CD4-positive, alpha-beta memory T cell (primary cell): Measurements from ENCODE around the gene GTPBP1. TPM values are rescaled to one million over a fixed set of nuclear protein-coding genes. Genes with fewer than 3 reads are reported as not detected.
A peak's percentile ranks its signal among the peaks of the same experiment; 100 is the strongest.

ENCODE experiments used
- CTCF ChIA-PET: fragments of 350-600 bp; sonication (Branson Sonifier 250); formaldehyde crosslinking; loops from one replicate; lab custom pipeline; 2021; ENCODE audit warnings: inconsistent platforms; ENCODE audit not compliant: partially characterized antibody; lab: Charles Lee
- POLR2A ChIA-PET: fragments of 350-600 bp; sonication (Branson Sonifier 250); formaldehyde crosslinking; loops from one replicate; lab custom pipeline; 2021; ENCODE audit not compliant: partially characterized antibody; lab: Charles Lee
- DNase-seq, 5 donors: peaks; one replicate each; pipeline versions ENCODE4 v3.0.0 to v3.0.0-alpha.2; 2020 to 2022; ENCODE audit warnings: mixed read lengths in 1 of 5
- H3K27ac ChIP-seq: one replicate; pipeline ENCODE4 v1.7.0; 2013; ENCODE audit warnings: low read depth, low read length
- H3K27me3 ChIP-seq: 2 replicates; pipeline ENCODE4 v1.7.0; 2013; ENCODE audit warnings: mild to moderate bottlenecking, low read length, moderate library complexity; ENCODE audit not compliant: insufficient read depth
- H3K36me3 ChIP-seq: 2 replicates; pipeline ENCODE4 v1.7.0; 2013; ENCODE audit warnings: mild to moderate bottlenecking, low read length, moderate library complexity; ENCODE audit not compliant: insufficient read depth
- H3K4me1 ChIP-seq: 2 replicates; pipeline ENCODE4 v1.7.0; 2013; ENCODE audit warnings: mild to moderate bottlenecking, low read length, moderate library complexity; ENCODE audit not compliant: insufficient read depth
- H3K4me3 ChIP-seq, 2 donors: one replicate each; pipeline ENCODE4 v1.7.0; 2013; ENCODE audit warnings: low read length in 2 of 2, mild to moderate bottlenecking in 1 of 2
- H3K9me3 ChIP-seq, 2 donors: one replicate each; pipeline ENCODE4 v1.7.0; 2013; ENCODE audit warnings: low read length in 2 of 2, control low read depth in 1 of 2; ENCODE audit not compliant: control insufficient read depth in 1 of 2
- H3K27ac Mint-ChIP-seq, 7 donors: one replicate each; pipeline ENCODE4 v1.8.0; 2020 to 2021; ENCODE audit warnings: mixed read lengths in 7 of 7, mild to moderate bottlenecking in 6 of 7, inconsistent platforms in 3 of 7, moderate library complexity in 3 of 7
- H3K27me3 Mint-ChIP-seq, 2 donors: one replicate each; pipeline ENCODE4 v1.8.0; 2020 to 2021; ENCODE audit warnings: mixed read lengths in 2 of 2
- H3K36me3 Mint-ChIP-seq, 2 donors: one replicate each; pipeline ENCODE4 v1.8.0; 2020 to 2021; ENCODE audit warnings: mixed read lengths in 2 of 2, inconsistent platforms in 1 of 2, mild to moderate bottlenecking in 1 of 2
- H3K4me1 Mint-ChIP-seq, 4 donors: one replicate each; pipeline ENCODE4 v1.8.0; 2020 to 2021; ENCODE audit warnings: mixed read lengths in 4 of 4, mild to moderate bottlenecking in 1 of 4
- H3K4me3 Mint-ChIP-seq, 8 donors: one replicate each; pipeline ENCODE4 v1.8.0; 2020 to 2021; ENCODE audit warnings: mixed read lengths in 8 of 8, mild to moderate bottlenecking in 7 of 8, moderate library complexity in 6 of 8, inconsistent platforms in 3 of 8
- H3K9me3 Mint-ChIP-seq, 8 donors: one replicate each; pipeline ENCODE4 v1.8.0; 2020 to 2021; ENCODE audit warnings: mixed read lengths in 8 of 8, mild to moderate bottlenecking in 5 of 8, inconsistent platforms in 3 of 8, moderate library complexity in 1 of 8
- intact Hi-C: fragments of 100-400 bp; cut with micrococcal nuclease; formaldehyde crosslinking; loops from one replicate; pipeline ENCODE4 v1.15.1; 2023
- polyA plus RNA-seq, 2 donors: library from polyadenylated mRNA; unstranded; fragments of 300-500 nt; fragmentation: Illumina TruSeq; gene quantifications; one replicate each; pipeline ENCODE4 v1.2.3, GENCODE V29; 2021
- total RNA-seq, 2 experiments: library from RNA; stranded (reverse); gene quantifications; one replicate each; pipeline ENCODE4 v1.2.3, GENCODE V29; 2021

Gene GTPBP1
- total and polyA plus RNA-seq, 4 experiments from 2014 or later = 14.6 to 96.6 (median 62.5) TPM

- H3K27ac ChIP-seq = peak within 1 kb of the TSS; percentile 92
- Mint-ChIP-seq H3K4me1 (peaks cover 8 to 29% (median 17%) of the 10 kb centered on the region in 4 donors), H3K36me3 (peaks cover 18 to 39% of the 10 kb centered on the region in 2 donors), H3K27ac (peak within 1 kb of the TSS; percentile 92 to 99 (median 99)), H3K4me3 (peak within 1 kb of the TSS; percentile 97 to 100 (median 99)), H3K9me3 (peaks cover 0 to 3% (median 0%) of the 10 kb centered on the region in 8 donors), H3K27me3 (peaks cover 0 to 1% of the 10 kb centered on the region in 2 donors)
- H3K4me3 ChIP-seq = peak within 1 kb of the TSS; percentile 79 to 83
- ChIA-PET POLR2A (interaction anchor here (0.6 to 5.7 kb wide), 19 partner anchors 8 to 1073 kb away, joined by 3 to 84 read pairs (median 4); partner anchors contain the start of genes CBY1, FAM227A, GGA1 and GTPBP1), CTCF (interaction anchor here (0.7 to 2.4 kb wide), 23 partner anchors 8 to 630 kb away, joined by 3 to 49 read pairs (median 4); partner anchors contain the start of genes CBY1, GTPBP1, JOSD1 and PLA2G6)
- peaks cover 15% of the 10 kb centered on the region for H3K4me1 ChIP-seq
- no peaks in the 10 kb centered on the region for H3K27me3 ChIP-seq
- no peaks in the 10 kb centered on the region for H3K9me3 ChIP-seq
- intact Hi-C loops = loop anchor here (1.0 to 2.0 kb wide), 4 partner anchors 20 to 409 kb away; partner anchors contain the start of genes CBY1, DNAL4, FAM227A and TMEM184B
- H3K36me3 ChIP-seq = peaks cover 34% of the 10 kb centered on the region
- peak; percentile 80 to 86 (median 82) for DNase-seq
Measured at GRCh38 chr22:38681582-38682335, 24.0 kb upstream of the GTPBP1 start, which contains the start of gene TOMM22. TOMM22 (plus strand) TSS chr22:38681957; CDS start chr22:38681979, 22 bp downstream.

- H3K27ac Mint-ChIP-seq = peak overlapping the region in 2 of 7 donors; percentile 25 to 51
- Histone ChIP-seq H3K36me3 (peaks cover 56% of the 10 kb centered on the region), H3K4me1 (peaks cover 15% of the 10 kb centered on the region), H3K9me3 (no peaks in the 10 kb centered on the region), H3K27me3 (no peaks in the 10 kb centered on the region), H3K4me3 (no peak overlapping the region), H3K27ac (no peak overlapping the region)
- H3K4me1 Mint-ChIP-seq = peaks cover 8 to 29% (median 17%) of the 10 kb centered on the region in 4 donors
- intact Hi-C loops = no loop called here
- peaks cover 34 to 61% of the 10 kb centered on the region in 2 donors for H3K36me3 Mint-ChIP-seq
- peaks cover 0 to 3% (median 0%) of the 10 kb centered on the region in 8 donors for H3K9me3 Mint-ChIP-seq
- ChIA-PET POLR2A (interaction anchor here (5.7 kb wide), 1 partner anchor 11 kb away, joined by 84 read pairs; no protein-coding TSS in a partner anchor), CTCF (interaction anchor here (0.7 kb wide), 1 partner anchor 22 kb away, joined by 4 read pairs; no protein-coding TSS in a partner anchor)
- no peaks in the 10 kb centered on the region for H3K27me3 Mint-ChIP-seq
- no peak for DNase-seq
- peak overlapping the region in 1 of 8 donors; percentile 6 for H3K4me3 Mint-ChIP-seq
Measured at GRCh38 chr22:38684895-38685294, 20.8 kb upstream of the GTPBP1 start.

GRCh38 chr22:38685761-38686160 is 20.0 kb upstream of the GTPBP1 start:
- H3K27me3 Mint-ChIP-seq = no peaks in the 10 kb centered on the region
- H3K27me3 ChIP-seq = no peaks in the 10 kb centered on the region
- no peaks in the 10 kb centered on the region for H3K9me3 ChIP-seq
- peaks cover 34 to 63% of the 10 kb centered on the region in 2 donors for H3K36me3 Mint-ChIP-seq
- peaks cover 0 to 3% (median 0%) of the 10 kb centered on the region in 8 donors for H3K9me3 Mint-ChIP-seq
- H3K27ac ChIP-seq = no peak overlapping the region
- peaks cover 8 to 29% (median 17%) of the 10 kb centered on the region in 4 donors for H3K4me1 Mint-ChIP-seq
- H3K36me3 ChIP-seq = peaks cover 59% of the 10 kb centered on the region
- H3K4me3 Mint-ChIP-seq = peak overlapping the region in 1 of 8 donors; percentile 46
- no peak for DNase-seq
- peak overlapping the region in 2 of 7 donors; percentile 37 to 48 for H3K27ac Mint-ChIP-seq
- H3K4me1 ChIP-seq = peaks cover 15% of the 10 kb centered on the region
- intact Hi-C loops = no loop called here
- H3K4me3 ChIP-seq = no peak overlapping the region
- CTCF ChIA-PET = no interaction called here
- POLR2A ChIA-PET = interaction anchor here (0.6 to 5.7 kb wide), 2 partner anchors 10 to 12 kb away, joined by 3 to 84 read pairs; no protein-coding TSS in a partner anchor

GRCh38 chr22:38689651-38690050 is 16.1 kb upstream of the GTPBP1 start:
- Mint-ChIP-seq H3K27me3 (no peaks in the 10 kb centered on the region), H3K4me1 (peaks cover 11 to 26% (median 18%) of the 10 kb centered on the region in 4 donors), H3K4me3 (no peak overlapping the region), H3K27ac (peak overlapping the region in 1 of 7 donors; percentile 22), H3K9me3 (no peaks in the 10 kb centered on the region), H3K36me3 (peaks cover 24 to 55% of the 10 kb centered on the region in 2 donors)
- intact Hi-C loops = no loop called here
- H3K27me3 ChIP-seq = no peaks in the 10 kb centered on the region
- no peak overlapping the region for H3K27ac ChIP-seq
- ChIA-PET CTCF (interaction anchor here (1.1 kb wide), 1 partner anchor 8 kb away, joined by 3 read pairs; no protein-coding TSS in a partner anchor), POLR2A (interaction anchor here (2.6 kb wide), 1 partner anchor 9 kb away, joined by 8 read pairs; no protein-coding TSS in a partner anchor)
- DNase-seq = no peak
- peaks cover 44% of the 10 kb centered on the region for H3K36me3 ChIP-seq
- no peak overlapping the region for H3K4me3 ChIP-seq
- no peaks in the 10 kb centered on the region for H3K4me1 ChIP-seq
- H3K9me3 ChIP-seq = no peaks in the 10 kb centered on the region

- Histone ChIP-seq H3K4me1 (peaks cover 33% of the 10 kb centered on the region), H3K4me3 (no peak overlapping the region), H3K36me3 (peaks cover 7% of the 10 kb centered on the region), H3K27me3 (no peaks in the 10 kb centered on the region), H3K9me3 (no peaks in the 10 kb centered on the region), H3K27ac (no peak overlapping the region)
- Mint-ChIP-seq H3K4me1 (peaks cover 44 to 66% (median 53%) of the 10 kb centered on the region in 4 donors), H3K9me3 (no peaks in the 10 kb centered on the region), H3K27me3 (no peaks in the 10 kb centered on the region), H3K27ac (peak overlapping the region in 1 of 7 donors; percentile 36), H3K36me3 (peaks cover 13 to 40% of the 10 kb centered on the region in 2 donors), H3K4me3 (no peak overlapping the region)
- intact Hi-C loops = no loop called here
- ChIA-PET POLR2A (interaction anchor here (1.3 to 8.5 kb wide), 4 partner anchors 11 to 60 kb away, joined by 3 to 84 read pairs (median 8); partner anchors contain the start of genes GTPBP1 and TOMM22), CTCF (no interaction called here)
- no peak for DNase-seq
Measured at GRCh38 chr22:38694049-38694448, 11.7 kb upstream of the GTPBP1 start.

- H3K27me3 ChIP-seq = no peaks in the 10 kb centered on the region
- H3K4me1 Mint-ChIP-seq = peaks cover 52 to 75% (median 62%) of the 10 kb centered on the region in 4 donors
- H3K9me3 ChIP-seq = no peaks in the 10 kb centered on the region
- ChIA-PET POLR2A (interaction anchor here (2.3 to 8.5 kb wide), 3 partner anchors 11 to 60 kb away, joined by 5 to 84 read pairs (median 30); partner anchors contain the start of genes GTPBP1 and TOMM22), CTCF (interaction anchor here (0.9 to 1.0 kb wide), 2 partner anchors 11 to 13 kb away, joined by 3 to 5 read pairs; partner anchors contain the start of gene GTPBP1)
- no peaks in the 10 kb centered on the region for H3K9me3 Mint-ChIP-seq
- intact Hi-C loops = no loop called here
- no peak overlapping the region for H3K4me3 ChIP-seq
- no peaks in the 10 kb centered on the region for H3K27me3 Mint-ChIP-seq
- H3K27ac Mint-ChIP-seq = peak overlapping the region in 5 of 7 donors; percentile 36 to 67 (median 42)
- DNase-seq = no peak
- peak overlapping the region in 1 of 8 donors; percentile 40 for H3K4me3 Mint-ChIP-seq
- no peak overlapping the region for H3K27ac ChIP-seq
- peaks cover 7 to 42% of the 10 kb centered on the region in 2 donors for H3K36me3 Mint-ChIP-seq
- peaks cover 42% of the 10 kb centered on the region for H3K4me1 ChIP-seq
- peaks cover 2% of the 10 kb centered on the region for H3K36me3 ChIP-seq
Measured at GRCh38 chr22:38694940-38695339, 10.8 kb upstream of the GTPBP1 start.
